HL-60 (cell line): ENCODE data around the gene NRXN3.

ENCODE experiments used
- DNase-seq, 2 experiments: peaks; one replicate each; pipeline ENCODE4 v3.0.0-alpha.2; 2010 to 2020; ENCODE audit warnings: low read depth in 1 of 2, low spot score in 1 of 2
- H3K27ac ChIP-seq: fragments of 250-450 bp; sonication (Bioruptor Pico); replicated peaks from 2 replicates; pipeline ENCODE4 v1.5.1; 2020; ENCODE audit warnings: mild to moderate bottlenecking, moderate library complexity
- H3K27me3 ChIP-seq: fragments of 250-450 bp; sonication (Bioruptor Pico); 2 replicates; pipeline ENCODE4 v1.5.1; 2021; ENCODE audit warnings: mild to moderate bottlenecking, moderate library complexity; ENCODE audit not compliant: insufficient read depth, poor library complexity, severe bottlenecking
- H3K4me3 ChIP-seq: replicated peaks from 2 replicates; pipeline ENCODE4 v1.5.1; 2011; ENCODE audit warnings: mild to moderate bottlenecking, control low read depth, low read length; ENCODE audit not compliant: insufficient read depth
- GABPA ChIP-seq: IDR thresholded peaks from 2 replicates; pipeline ENCODE4 v1.6.1; 2012; ENCODE audit warnings: low read depth
- POLR2AphosphoS5 ChIP-seq: IDR thresholded peaks from 2 replicates; pipeline ENCODE4 v1.6.1; 2012; ENCODE audit warnings: low read depth
- SPI1 ChIP-seq: IDR thresholded peaks from 2 replicates; pipeline ENCODE4 v1.6.1; 2012; ENCODE audit warnings: low read depth, mild to moderate bottlenecking, borderline replicate concordance
- TF ChIP-seq, protein P1 (sequence below): IDR thresholded peaks from one replicate; pipeline ENCODE4 v1.5.1; 2011; ENCODE audit warnings: low read length, control low read depth, inconsistent platforms; ENCODE audit not compliant: insufficient read depth
- TF ChIP-seq, protein P2 (sequence below): IDR thresholded peaks from 2 replicates; pipeline ENCODE4 v1.6.1; 2012; ENCODE audit warnings: low read depth; ENCODE audit not compliant: insufficient replicate concordance

Gene NRXN3

DNA sequence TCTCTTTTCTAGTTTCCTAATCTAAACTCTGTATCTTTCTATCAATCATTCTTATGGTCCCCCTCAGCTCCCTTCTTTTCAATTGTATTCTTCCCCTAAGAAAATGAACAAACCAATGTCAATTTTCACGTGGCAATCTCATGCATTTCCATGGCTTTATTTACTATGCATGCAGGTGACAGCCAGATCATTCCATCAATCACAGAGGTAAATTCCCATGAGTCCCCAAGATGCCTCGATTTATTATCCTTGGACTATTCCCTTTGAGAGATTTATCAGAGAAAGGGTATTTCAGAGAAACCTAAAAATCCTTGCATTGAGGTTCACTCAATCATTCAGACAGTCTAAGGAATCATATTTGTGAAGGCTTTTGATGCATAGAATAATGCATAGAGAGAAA lies 1739.9 kb downstream of the NRXN3 start:
- H3K27me3 ChIP-seq: no peaks in the 10 kb centered on the region
- no peak overlapping the region for H3K27ac ChIP-seq
- TF ChIP-seq GABPA: no peak
- TF ChIP-seq, protein P1, sequence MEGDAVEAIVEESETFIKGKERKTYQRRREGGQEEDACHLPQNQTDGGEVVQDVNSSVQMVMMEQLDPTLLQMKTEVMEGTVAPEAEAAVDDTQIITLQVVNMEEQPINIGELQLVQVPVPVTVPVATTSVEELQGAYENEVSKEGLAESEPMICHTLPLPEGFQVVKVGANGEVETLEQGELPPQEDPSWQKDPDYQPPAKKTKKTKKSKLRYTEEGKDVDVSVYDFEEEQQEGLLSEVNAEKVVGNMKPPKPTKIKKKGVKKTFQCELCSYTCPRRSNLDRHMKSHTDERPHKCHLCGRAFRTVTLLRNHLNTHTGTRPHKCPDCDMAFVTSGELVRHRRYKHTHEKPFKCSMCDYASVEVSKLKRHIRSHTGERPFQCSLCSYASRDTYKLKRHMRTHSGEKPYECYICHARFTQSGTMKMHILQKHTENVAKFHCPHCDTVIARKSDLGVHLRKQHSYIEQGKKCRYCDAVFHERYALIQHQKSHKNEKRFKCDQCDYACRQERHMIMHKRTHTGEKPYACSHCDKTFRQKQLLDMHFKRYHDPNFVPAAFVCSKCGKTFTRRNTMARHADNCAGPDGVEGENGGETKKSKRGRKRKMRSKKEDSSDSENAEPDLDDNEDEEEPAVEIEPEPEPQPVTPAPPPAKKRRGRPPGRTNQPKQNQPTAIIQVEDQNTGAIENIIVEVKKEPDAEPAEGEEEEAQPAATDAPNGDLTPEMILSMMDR: no peak
- TF ChIP-seq, protein P2, sequence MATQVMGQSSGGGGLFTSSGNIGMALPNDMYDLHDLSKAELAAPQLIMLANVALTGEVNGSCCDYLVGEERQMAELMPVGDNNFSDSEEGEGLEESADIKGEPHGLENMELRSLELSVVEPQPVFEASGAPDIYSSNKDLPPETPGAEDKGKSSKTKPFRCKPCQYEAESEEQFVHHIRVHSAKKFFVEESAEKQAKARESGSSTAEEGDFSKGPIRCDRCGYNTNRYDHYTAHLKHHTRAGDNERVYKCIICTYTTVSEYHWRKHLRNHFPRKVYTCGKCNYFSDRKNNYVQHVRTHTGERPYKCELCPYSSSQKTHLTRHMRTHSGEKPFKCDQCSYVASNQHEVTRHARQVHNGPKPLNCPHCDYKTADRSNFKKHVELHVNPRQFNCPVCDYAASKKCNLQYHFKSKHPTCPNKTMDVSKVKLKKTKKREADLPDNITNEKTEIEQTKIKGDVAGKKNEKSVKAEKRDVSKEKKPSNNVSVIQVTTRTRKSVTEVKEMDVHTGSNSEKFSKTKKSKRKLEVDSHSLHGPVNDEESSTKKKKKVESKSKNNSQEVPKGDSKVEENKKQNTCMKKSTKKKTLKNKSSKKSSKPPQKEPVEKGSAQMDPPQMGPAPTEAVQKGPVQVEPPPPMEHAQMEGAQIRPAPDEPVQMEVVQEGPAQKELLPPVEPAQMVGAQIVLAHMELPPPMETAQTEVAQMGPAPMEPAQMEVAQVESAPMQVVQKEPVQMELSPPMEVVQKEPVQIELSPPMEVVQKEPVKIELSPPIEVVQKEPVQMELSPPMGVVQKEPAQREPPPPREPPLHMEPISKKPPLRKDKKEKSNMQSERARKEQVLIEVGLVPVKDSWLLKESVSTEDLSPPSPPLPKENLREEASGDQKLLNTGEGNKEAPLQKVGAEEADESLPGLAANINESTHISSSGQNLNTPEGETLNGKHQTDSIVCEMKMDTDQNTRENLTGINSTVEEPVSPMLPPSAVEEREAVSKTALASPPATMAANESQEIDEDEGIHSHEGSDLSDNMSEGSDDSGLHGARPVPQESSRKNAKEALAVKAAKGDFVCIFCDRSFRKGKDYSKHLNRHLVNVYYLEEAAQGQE: no peak
- no peak for TF ChIP-seq SPI1
- no peak for TF ChIP-seq POLR2AphosphoS5
- no peak for DNase-seq
- no peak overlapping the region for H3K4me3 ChIP-seq

DNA sequence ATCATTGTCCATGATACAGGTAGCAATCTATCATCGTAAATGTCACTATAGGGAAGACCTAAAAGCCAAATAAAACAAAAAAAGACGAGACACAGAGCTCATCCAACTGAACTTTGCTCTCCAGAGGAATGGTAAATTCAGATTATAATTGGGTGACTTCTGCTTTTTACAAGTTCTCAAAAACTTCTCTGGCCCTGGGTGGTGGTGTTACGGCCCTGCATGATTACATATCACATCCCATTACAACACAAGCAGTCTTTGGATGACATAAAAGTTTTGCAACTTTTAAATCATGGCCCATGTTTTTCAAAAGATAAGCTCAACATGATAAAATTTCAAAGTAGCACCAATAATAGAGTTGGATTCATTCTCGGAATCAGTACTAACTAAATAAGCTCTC lies 1741.6 kb downstream of the NRXN3 start:
- TF ChIP-seq POLR2AphosphoS5 (no peak), SPI1 (no peak), GABPA (no peak)
- TF ChIP-seq, protein P1: no peak
- TF ChIP-seq, protein P2: no peak
- Histone ChIP-seq H3K27ac (no peak overlapping the region), H3K4me3 (no peak overlapping the region), H3K27me3 (no peaks in the 10 kb centered on the region)
- DNase-seq: no peak

DNA sequence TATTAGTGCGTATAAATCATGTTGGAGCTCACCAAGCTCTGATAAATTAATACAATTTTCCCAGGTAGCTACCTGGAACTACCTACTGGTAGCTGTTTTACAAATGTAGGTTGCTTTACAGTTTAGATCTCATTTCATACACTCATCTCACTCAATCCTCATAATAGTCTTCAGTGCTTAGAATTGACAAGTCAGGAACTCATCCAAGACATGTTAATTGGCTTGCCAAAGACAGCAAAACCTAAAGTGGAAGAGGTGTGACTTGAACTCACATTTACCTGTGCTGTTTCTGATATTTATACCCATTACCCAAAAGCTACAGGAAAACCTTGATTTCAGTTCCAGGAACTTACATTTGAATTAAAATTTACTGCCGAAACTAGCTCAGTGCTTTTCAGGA lies 1744.4 kb downstream of the NRXN3 start:
- H3K27me3 ChIP-seq: no peaks in the 10 kb centered on the region
- TF ChIP-seq SPI1 (no peak), GABPA (no peak), POLR2AphosphoS5 (no peak)
- TF ChIP-seq, protein P2: no peak
- TF ChIP-seq, protein P1: no peak
- no peak overlapping the region for H3K4me3 ChIP-seq
- H3K27ac ChIP-seq: no peak overlapping the region
- DNase-seq: no peak
